Measurements from ENCODE around the gene PTPN20. TPM values are rescaled to one million over a fixed set of nuclear protein-coding genes. Genes with fewer than 3 reads are reported as not detected.

The PTPN20 gene
- total RNA-seq, 2 donors from 2014 or later = 0.99 to 4.4 TPM

- TF ChIP-seq CTCF (IDR thresholded peaks at IDR 0.05) = no peak
- no peak for TF ChIP-seq POLR2A (IDR thresholded peaks at IDR 0.05)
- Histone ChIP-seq H3K9me3 (no peaks in the 10 kb centered on the region), H3K4me1 (no peaks in the 10 kb centered on the region), H3K27ac (no peak overlapping the region), H3K36me3 (replicated peaks in 1 of 2; ENCODE audit: insufficient read depth in 1 of 2, low read depth in 2 of 2) (no peaks in the 10 kb centered on the region), H3K4me3 (no peak overlapping the region), H3K27me3 (no peaks in the 10 kb centered on the region)
- intact Hi-C loops (cut with DNase I) = no loop called here
- DNase-seq (no peak), ATAC-seq (no peak)
Measured at GRCh38 chr10:46998192-46998591, 87.0 kb downstream of the PTPN20 start.

GRCh38 chr10:46998595-46998994, 87.4 kb downstream of the PTPN20 start:
- Histone ChIP-seq H3K4me1 (no peaks in the 10 kb centered on the region), H3K27ac (no peak overlapping the region), H3K4me3 (no peak overlapping the region), H3K36me3 (replicated peaks in 1 of 2; ENCODE audit: insufficient read depth in 1 of 2, low read depth in 2 of 2) (no peaks in the 10 kb centered on the region), H3K27me3 (no peaks in the 10 kb centered on the region), H3K9me3 (no peaks in the 10 kb centered on the region)
- intact Hi-C loops (cut with DNase I) = no loop called here
- no peak for DNase-seq
- ATAC-seq = no peak
- 87 to 93% methylated on average over 2 of the region's 2 CpGs for WGBS, 2 donors
- TF ChIP-seq POLR2A (IDR thresholded peaks at IDR 0.05) = no peak
- TF ChIP-seq CTCF (IDR thresholded peaks at IDR 0.05) = no peak

GRCh38 chr10:46999217-46999616, 88.0 kb downstream of the PTPN20 start:
- 76 to 86% methylated on average over 3 of the region's 3 CpGs for WGBS, 2 donors
- TF ChIP-seq CTCF (IDR thresholded peaks at IDR 0.05) (no peak), POLR2A (IDR thresholded peaks at IDR 0.05) (no peak)
- H3K36me3 ChIP-seq (replicated peaks in 1 of 2; ENCODE audit: insufficient read depth in 1 of 2, low read depth in 2 of 2) = no peaks in the 10 kb centered on the region
- ATAC-seq (no peak), DNase-seq (no peak)
- H3K27me3 ChIP-seq = no peaks in the 10 kb centered on the region
- intact Hi-C loops (cut with DNase I) = no loop called here
- H3K4me1 ChIP-seq = no peaks in the 10 kb centered on the region
- no peak overlapping the region for H3K4me3 ChIP-seq
- no peaks in the 10 kb centered on the region for H3K9me3 ChIP-seq
- H3K27ac ChIP-seq = no peak overlapping the region

- H3K36me3 ChIP-seq (replicated peaks in 1 of 2; ENCODE audit: insufficient read depth in 1 of 2, low read depth in 2 of 2) = no peaks in the 10 kb centered on the region
- no peak overlapping the region for H3K27ac ChIP-seq
- no peaks in the 10 kb centered on the region for H3K4me1 ChIP-seq
- H3K4me3 ChIP-seq = no peak overlapping the region
- H3K9me3 ChIP-seq = no peaks in the 10 kb centered on the region
- WGBS, 2 donors = 64 to 65% methylated on average over 2 of the region's 2 CpGs
- intact Hi-C loops (cut with DNase I) = no loop called here
- H3K27me3 ChIP-seq = no peaks in the 10 kb centered on the region
- no peak for TF ChIP-seq CTCF (IDR thresholded peaks at IDR 0.05)
- no peak for TF ChIP-seq POLR2A (IDR thresholded peaks at IDR 0.05)
- no peak for ATAC-seq
- no peak for DNase-seq
Measured at GRCh38 chr10:47008769-47009168, 97.5 kb downstream of the PTPN20 start.

- WGBS, 2 donors = 48 to 55% methylated on average over 7 of the region's 7 CpGs
- Histone ChIP-seq H3K4me1 (no peaks in the 10 kb centered on the region), H3K27ac (no peak overlapping the region), H3K27me3 (no peaks in the 10 kb centered on the region), H3K36me3 (replicated peaks in 1 of 2; ENCODE audit: insufficient read depth in 1 of 2, low read depth in 2 of 2) (no peaks in the 10 kb centered on the region), H3K9me3 (no peaks in the 10 kb centered on the region), H3K4me3 (no peak overlapping the region)
- ATAC-seq = no peak
- no peak for DNase-seq
- intact Hi-C loops (cut with DNase I) = no loop called here
- no peak for TF ChIP-seq POLR2A (IDR thresholded peaks at IDR 0.05)
- no peak for TF ChIP-seq CTCF (IDR thresholded peaks at IDR 0.05)
Measured at GRCh38 chr10:47009215-47009838, 98.1 kb downstream of the PTPN20 start.

All from body of pancreas (tissue), 4 donors.